Left lung (tissue), 10 donors: Measurements from ENCODE around the gene RUFY4. TPM values are rescaled to one million over a fixed set of nuclear protein-coding genes. Genes with fewer than 3 reads are reported as not detected.
"Not testable (repeated sequence)": the region's sequence is repeated elsewhere in the genome, so short reads cannot be mapped to it uniquely, and the experiment has no call there.

Source experiments
- ATAC-seq: fragments of 200-7000 bp; cut with Tn5 transposase; one replicate; pipeline ENCODE4 v1.9.1; 2020; ENCODE audit warnings: moderate library complexity
- DNase-seq, 4 donors: peaks; one replicate each; pipeline ENCODE4 v3.0.0-alpha.2; 2013 to 2020
- H3K27ac ChIP-seq, 2 donors: fragments of 200-600 bp; sonication (generic) in 1 of 2; one replicate each; pipeline versions ENCODE4 v1.5.0 to v1.8.0; 2020 to 2021
- H3K27me3 ChIP-seq, 2 donors: fragments of 200-600 bp; sonication (generic) in 1 of 2; one replicate each; pipeline versions ENCODE4 v1.5.0 to v1.8.0; 2020 to 2021
- H3K36me3 ChIP-seq, 2 donors: fragments of 200-600 bp; sonication (generic) in 1 of 2; one replicate each; pipeline versions ENCODE4 v1.5.0 to v1.8.0; 2020 to 2021
- H3K4me1 ChIP-seq, 2 donors: fragments of 200-600 bp; one replicate each; pipeline ENCODE4 v1.8.0; 2021
- H3K4me3 ChIP-seq, 2 donors: fragments of 200-600 bp; sonication (generic) in 1 of 2; one replicate each; pipeline versions ENCODE4 v1.5.0 to v1.8.0; 2020 to 2021; ENCODE audit warnings: mild to moderate bottlenecking in 1 of 2
- H3K9me3 ChIP-seq, 2 donors: fragments of 200-600 bp; sonication (generic) in 1 of 2; one replicate each; pipeline versions ENCODE4 v1.5.0 to v1.8.0; 2020 to 2021
- CTCF ChIP-seq, 2 donors: fragments of 200-600 bp; sonication (generic) in 1 of 2; IDR thresholded peaks; one replicate each; pipeline versions ENCODE4 v1.5.0 to v1.8.0; 2021; ENCODE audit warnings: antibody characterized with exemption in 2 of 2
- intact Hi-C, 2 donors: fragments of 100-400 bp; cut with DNase I; formaldehyde crosslinking; loops; one replicate each; pipeline versions ENCODE4 v1.11.2 to v1.14.2; 2022
- polyA plus RNA-seq, 6 donors: library from polyadenylated mRNA; unstranded; fragments of 120-200 nt; gene quantifications; one replicate each; pipeline ENCODE4 v1.2.1, GENCODE V29; 2013; ENCODE audit not compliant: insufficient read length in 6 of 6
- total RNA-seq, 2 donors: library from RNA; stranded (reverse); fragmentation: NEBNext Ultra II Directional; extraction: Animal tissue kit (Norgen Biotek cat#: 25700); gene quantifications; one replicate each; pipeline ENCODE4 v1.2.1, GENCODE V29; 2021
- donor health status: DM: no; HTN: yes; CAD: no.
- donor health status: DM: no; HTN: no; CAD: no.

Gene RUFY4
- total and polyA plus RNA-seq, 8 donors, result 0.41 to 0.74 (median 0.51) TPM; not detected in 1

- peak; percentile 94 for ATAC-seq
- peak; percentile 71 to 86 (median 76) for DNase-seq
- not testable (repeated sequence) for H3K27ac ChIP-seq, H3K36me3 ChIP-seq, H3K9me3 ChIP-seq
- TF ChIP-seq CTCF (IDR thresholded peaks at IDR 0.05), result peak; percentile 67 to 87
- Histone ChIP-seq H3K27me3 (peaks cover 0 to 18% of the 10 kb centered on the region in 2 donors), H3K4me1 (peaks cover 0 to 17% of the 10 kb centered on the region in 2 donors), H3K4me3 (peak overlapping the region; percentile 7 to 26)
- intact Hi-C loops, result loop anchor here in 1 of 2 donors (10.0 kb wide), 1 partner anchor 250 kb away; no protein-coding TSS in a partner anchor
Observed at GRCh38 chr2:218034497-218035213, 34.4 kb upstream of the RUFY4 start.

- Histone ChIP-seq H3K4me1 (peaks cover 0 to 13% of the 10 kb centered on the region in 2 donors), H3K27me3 (peaks cover 0 to 18% of the 10 kb centered on the region in 2 donors), H3K27ac (no peak overlapping the region), H3K9me3 (no peaks in the 10 kb centered on the region), H3K4me3 (no peak overlapping the region), H3K36me3 (no peaks in the 10 kb centered on the region)
- ATAC-seq (no peak), DNase-seq (peak in 1 of 4 donors; percentile 45)
- no peak for TF ChIP-seq CTCF (IDR thresholded peaks at IDR 0.05)
- intact Hi-C loops, result loop anchor here in 1 of 2 donors (10.0 kb wide), 1 partner anchor 251 kb away; no protein-coding TSS in a partner anchor
Observed at GRCh38 chr2:218035463-218036100, 33.5 kb upstream of the RUFY4 start.

GRCh38 chr2:218036371-218036770 is 32.7 kb upstream of the RUFY4 start:
- H3K27ac ChIP-seq, result no peak overlapping the region
- no peaks in the 10 kb centered on the region for H3K9me3 ChIP-seq
- no peaks in the 10 kb centered on the region for H3K36me3 ChIP-seq
- peaks cover 0 to 18% of the 10 kb centered on the region in 2 donors for H3K27me3 ChIP-seq
- H3K4me1 ChIP-seq, result peaks cover 0 to 13% of the 10 kb centered on the region in 2 donors
- no peak overlapping the region for H3K4me3 ChIP-seq
- no peak for TF ChIP-seq CTCF (IDR thresholded peaks at IDR 0.05)
- DNase-seq, result no peak
- ATAC-seq, result no peak
- intact Hi-C loops, result loop anchor here in 1 of 2 donors (10.0 kb wide), 1 partner anchor 252 kb away; no protein-coding TSS in a partner anchor

GRCh38 chr2:218039171-218039570 is 29.9 kb upstream of the RUFY4 start:
- no peak for TF ChIP-seq CTCF (IDR thresholded peaks at IDR 0.05)
- no peaks in the 10 kb centered on the region for H3K36me3 ChIP-seq
- peaks cover 0 to 5% of the 10 kb centered on the region in 2 donors for H3K27me3 ChIP-seq
- intact Hi-C loops, result loop anchor here in 1 of 2 donors (10.0 kb wide), 1 partner anchor 254 kb away; no protein-coding TSS in a partner anchor
- H3K4me1 ChIP-seq, result peaks cover 0 to 5% of the 10 kb centered on the region in 2 donors
- H3K27ac ChIP-seq, result no peak overlapping the region
- ATAC-seq (no peak), DNase-seq (no peak)
- H3K4me3 ChIP-seq, result no peak overlapping the region
- H3K9me3 ChIP-seq, result no peaks in the 10 kb centered on the region

GRCh38 chr2:218040883-218041282 is 28.2 kb upstream of the RUFY4 start:
- intact Hi-C loops, result no loop called here
- peaks cover 0 to 4% of the 10 kb centered on the region in 2 donors for H3K4me1 ChIP-seq
- TF ChIP-seq CTCF (IDR thresholded peaks at IDR 0.05), result no peak
- H3K9me3 ChIP-seq, result no peaks in the 10 kb centered on the region
- H3K4me3 ChIP-seq, result no peak overlapping the region
- no peaks in the 10 kb centered on the region for H3K27me3 ChIP-seq
- no peak overlapping the region for H3K27ac ChIP-seq
- no peak for DNase-seq
- H3K36me3 ChIP-seq, result no peaks in the 10 kb centered on the region
- ATAC-seq, result no peak
